MCF 10A (cell line): ENCODE measurements around the gene CCR6. TPM values are rescaled to one million over a fixed set of nuclear protein-coding genes. Genes with fewer than 3 reads are reported as not detected.

Source experiments
- BruUV-seq: library from RNA; stranded (reverse); fragments of 400-500 nt; replicated peaks from 2 replicates; lab custom pipeline; 2021; lab: Mats Ljungman, UMichigan
- CTCF ChIA-PET: fragments of 300-600 bp; sonication (Branson Sonifier 250); formaldehyde crosslinking; extraction: SDS; loops from one replicate; lab custom pipeline; 2021; ENCODE audit warnings: antibody characterized with exemption, inconsistent platforms; lab: Yijun Ruan, JAX
- POLR2A ChIA-PET: fragments of 300-600, 350-650 bp; sonication (Branson Sonifier 250); formaldehyde crosslinking; extraction: SDS; loops from one replicate; lab custom pipeline; 2020; ENCODE audit warnings: antibody characterized with exemption, inconsistent platforms; lab: Yijun Ruan, JAX
- DNase-seq: peaks from one replicate; pipeline ENCODE4 v3.0.0-alpha.2; 2018; ENCODE audit not compliant: unreplicated experiment
- H3K27ac Mint-ChIP-seq: one replicate; pipeline ENCODE4 v1.8.0; 2022; ENCODE audit warnings: mild to moderate bottlenecking, low read depth, mixed read lengths; ENCODE audit not compliant: unreplicated experiment
- H3K27me3 Mint-ChIP-seq: one replicate; pipeline ENCODE4 v1.8.0; 2022; ENCODE audit warnings: mixed read lengths; ENCODE audit not compliant: insufficient read depth, unreplicated experiment
- H3K36me3 Mint-ChIP-seq: one replicate; pipeline ENCODE4 v1.8.0; 2022; ENCODE audit warnings: mild to moderate bottlenecking, moderate library complexity, mixed read lengths; ENCODE audit not compliant: insufficient read depth, unreplicated experiment
- H3K4me1 Mint-ChIP-seq: one replicate; pipeline ENCODE4 v1.8.0; 2022; ENCODE audit warnings: mixed read lengths; ENCODE audit not compliant: insufficient read depth, unreplicated experiment
- H3K4me3 Mint-ChIP-seq: one replicate; pipeline ENCODE4 v1.8.0; 2022; ENCODE audit warnings: mild to moderate bottlenecking, moderate library complexity, mixed read lengths; ENCODE audit not compliant: unreplicated experiment
- H3K9me3 Mint-ChIP-seq: one replicate; pipeline ENCODE4 v1.8.0; 2022; ENCODE audit warnings: mixed read lengths; ENCODE audit not compliant: unreplicated experiment
- CTCF ChIP-seq: fragments of 200-600 bp; IDR thresholded peaks from one replicate; pipeline ENCODE4 v1.8.0; 2022; ENCODE audit warnings: antibody characterized with exemption, mild to moderate bottlenecking; ENCODE audit not compliant: unreplicated experiment
- intact Hi-C: fragments of 100-400 bp; cut with micrococcal nuclease; formaldehyde crosslinking; loops from 2 replicates; pipeline ENCODE4 v1.14.1; 2022
- total RNA-seq: library from RNA; stranded (reverse); gene quantifications from 2 replicates; pipeline ENCODE4 v1.2.3, GENCODE V29; 2022

The CCR6 gene
- total RNA-seq, 1 experiment from 2014 or later: not detected

- Mint-ChIP-seq H3K4me1 (no peaks in the 10 kb centered on the region), H3K27ac (no peak overlapping the region), H3K36me3 (no peaks in the 10 kb centered on the region), H3K27me3 (peaks cover 82% of the 10 kb centered on the region), H3K4me3 (no peak overlapping the region), H3K9me3 (no peaks in the 10 kb centered on the region)
- DNase-seq: no peak
- TF ChIP-seq CTCF: no peak
- BruUV-seq: no TSS peak
- POLR2A ChIA-PET: no interaction called here
- CTCF ChIA-PET: no interaction called here
- intact Hi-C loops: no loop called here
Measured at GRCh38 chr6:167119670-167120582, 3.0 kb upstream of the CCR6 start.

DNA sequence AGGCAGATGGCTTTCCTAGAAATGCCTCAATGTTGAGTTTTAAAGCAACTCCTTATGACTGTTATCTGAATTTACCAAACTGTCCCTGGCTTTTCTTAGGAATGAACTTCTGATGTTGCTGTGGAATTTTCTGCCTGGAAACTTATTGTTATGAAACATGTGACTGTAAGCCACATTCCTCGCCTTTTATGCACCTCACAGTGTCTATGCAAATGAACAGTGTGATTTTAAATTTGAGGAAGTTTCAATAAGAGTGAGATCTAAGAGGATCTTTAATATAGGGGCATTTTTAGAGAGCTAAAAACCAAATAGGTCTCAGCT, 2.4 kb upstream of the CCR6 start:
- POLR2A ChIA-PET: no interaction called here
- DNase-seq: no peak
- no peak overlapping the region for H3K27ac Mint-ChIP-seq
- intact Hi-C loops: no loop called here
- no peaks in the 10 kb centered on the region for H3K4me1 Mint-ChIP-seq
- no peak overlapping the region for H3K4me3 Mint-ChIP-seq
- CTCF ChIA-PET: no interaction called here
- BruUV-seq: no TSS peak
- H3K9me3 Mint-ChIP-seq: no peaks in the 10 kb centered on the region
- no peak for TF ChIP-seq CTCF
- peaks cover 76% of the 10 kb centered on the region for H3K27me3 Mint-ChIP-seq
- H3K36me3 Mint-ChIP-seq: no peaks in the 10 kb centered on the region

DNA sequence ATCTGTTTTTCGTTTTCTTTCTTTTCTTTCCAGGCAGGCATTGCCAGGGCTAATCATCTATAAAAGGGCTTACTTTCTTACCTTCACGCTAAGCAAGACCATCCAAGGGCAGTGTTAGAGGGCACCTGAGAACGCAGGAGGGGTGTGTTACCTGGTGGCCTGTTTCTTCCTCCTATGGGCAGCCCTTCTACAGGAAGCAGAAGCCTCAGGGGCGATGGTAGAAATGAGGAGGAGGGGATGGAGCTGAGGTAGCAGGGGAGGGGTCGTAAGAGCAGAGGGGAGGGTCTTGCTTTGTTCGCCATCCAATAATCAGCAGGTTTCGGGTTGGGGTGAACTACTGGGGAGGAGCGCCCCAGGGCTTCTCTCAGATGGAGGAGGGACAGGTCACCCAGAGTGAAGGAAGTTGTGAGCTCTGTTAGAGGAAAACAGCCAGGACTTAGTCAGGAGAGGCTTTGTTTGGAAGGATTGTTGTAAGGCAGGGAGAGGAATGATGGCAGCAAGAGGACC, 1.5 kb upstream of the CCR6 start:
- CTCF ChIA-PET: no interaction called here

More for the DNA sequence above, 1.5 kb upstream of the CCR6 start:
- Mint-ChIP-seq H3K4me3 (no peak overlapping the region), H3K36me3 (no peaks in the 10 kb centered on the region), H3K9me3 (no peaks in the 10 kb centered on the region), H3K27ac (no peak overlapping the region), H3K4me1 (no peaks in the 10 kb centered on the region), H3K27me3 (peaks cover 67% of the 10 kb centered on the region)
- intact Hi-C loops: no loop called here
- POLR2A ChIA-PET: no interaction called here
- TF ChIP-seq CTCF: no peak
- no peak for DNase-seq
- no TSS peak for BruUV-seq
